Kidney epithelial cell (primary cell): ENCODE measurements around the gene PREX1. TPM values are rescaled to one million over a fixed set of nuclear protein-coding genes. Genes with fewer than 3 reads are reported as not detected.

Source experiments
- DNase-seq: peaks from one replicate; pipeline ENCODE4 v3.0.0-alpha.2; 2010; ENCODE audit warnings: low read depth
- H3K27me3 ChIP-seq: 2 replicates; pipeline ENCODE4 v1.6.0; 2011; ENCODE audit warnings: low read length; ENCODE audit not compliant: control insufficient read depth, insufficient read depth
- H3K36me3 ChIP-seq: 2 replicates; pipeline ENCODE4 v1.5.1; 2011; ENCODE audit warnings: low read length; ENCODE audit not compliant: control insufficient read depth, insufficient read depth
- H3K4me3 ChIP-seq: 2 replicates; pipeline ENCODE4 v1.5.1; 2011; ENCODE audit warnings: low read depth, mild to moderate bottlenecking, control low read depth, low read length
- total RNA-seq: library from RNA; depleted of rRNA; stranded (reverse); fragments of >200 nt; gene quantifications from 2 replicates; pipeline ENCODE4 v1.2.3, GENCODE V29; 2015
- TF ChIP-seq, protein P1 (sequence below): IDR thresholded peaks from 2 replicates; pipeline ENCODE4 v1.5.1; 2011; ENCODE audit warnings: mild to moderate bottlenecking, moderate library complexity, low read length, control low read depth, inconsistent platforms; ENCODE audit not compliant: insufficient read depth, poor library complexity, severe bottlenecking

The PREX1 gene
- total RNA-seq, 1 donor from 2014 or later, result 3.5 TPM

DNA sequence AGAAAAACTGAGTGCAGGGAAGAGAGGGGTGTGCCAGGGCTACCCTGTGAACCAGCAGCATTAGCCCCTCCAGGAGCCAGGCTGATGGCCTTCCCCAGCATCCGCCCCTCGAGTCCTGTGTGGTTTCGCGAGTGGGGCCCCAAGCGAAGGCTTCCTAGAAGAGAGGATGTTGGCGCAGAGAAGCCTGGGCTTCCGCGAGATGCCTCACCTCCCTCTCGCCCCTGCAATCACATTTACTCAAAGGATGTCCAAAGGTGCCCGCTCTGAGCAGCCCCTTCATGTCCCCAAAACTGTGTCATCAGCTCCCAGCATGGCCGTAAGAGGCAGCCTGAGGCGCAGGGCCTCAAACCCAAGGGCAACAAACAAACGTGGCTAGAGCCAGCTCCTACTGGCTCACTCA, 111.7 kb downstream of the PREX1 start:
- Histone ChIP-seq H3K27me3 (no peaks in the 10 kb centered on the region), H3K4me3 (no peak overlapping the region), H3K36me3 (no peaks in the 10 kb centered on the region)
- DNase-seq, result no peak
- TF ChIP-seq, protein P1, sequence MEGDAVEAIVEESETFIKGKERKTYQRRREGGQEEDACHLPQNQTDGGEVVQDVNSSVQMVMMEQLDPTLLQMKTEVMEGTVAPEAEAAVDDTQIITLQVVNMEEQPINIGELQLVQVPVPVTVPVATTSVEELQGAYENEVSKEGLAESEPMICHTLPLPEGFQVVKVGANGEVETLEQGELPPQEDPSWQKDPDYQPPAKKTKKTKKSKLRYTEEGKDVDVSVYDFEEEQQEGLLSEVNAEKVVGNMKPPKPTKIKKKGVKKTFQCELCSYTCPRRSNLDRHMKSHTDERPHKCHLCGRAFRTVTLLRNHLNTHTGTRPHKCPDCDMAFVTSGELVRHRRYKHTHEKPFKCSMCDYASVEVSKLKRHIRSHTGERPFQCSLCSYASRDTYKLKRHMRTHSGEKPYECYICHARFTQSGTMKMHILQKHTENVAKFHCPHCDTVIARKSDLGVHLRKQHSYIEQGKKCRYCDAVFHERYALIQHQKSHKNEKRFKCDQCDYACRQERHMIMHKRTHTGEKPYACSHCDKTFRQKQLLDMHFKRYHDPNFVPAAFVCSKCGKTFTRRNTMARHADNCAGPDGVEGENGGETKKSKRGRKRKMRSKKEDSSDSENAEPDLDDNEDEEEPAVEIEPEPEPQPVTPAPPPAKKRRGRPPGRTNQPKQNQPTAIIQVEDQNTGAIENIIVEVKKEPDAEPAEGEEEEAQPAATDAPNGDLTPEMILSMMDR, result no peak

DNA sequence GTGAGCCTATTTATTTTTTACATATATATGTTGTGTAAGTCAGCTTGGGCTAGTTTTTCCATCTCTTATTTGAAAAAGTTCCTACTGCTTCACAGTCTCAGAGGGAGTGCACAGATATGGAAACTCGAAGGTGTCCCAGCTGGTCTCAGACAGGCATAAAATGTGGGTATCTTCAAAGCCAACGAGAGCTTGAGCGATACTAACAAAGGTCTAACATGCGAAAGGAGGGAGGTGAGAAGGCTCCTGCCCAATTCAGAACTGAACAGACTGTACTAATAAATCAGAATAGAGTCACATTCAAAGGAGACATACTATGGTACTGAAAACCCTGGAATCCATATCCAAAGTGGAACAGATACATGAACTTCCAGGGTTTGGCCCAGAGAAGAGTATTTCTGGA, 113.0 kb downstream of the PREX1 start:
- Histone ChIP-seq H3K27me3 (no peaks in the 10 kb centered on the region), H3K36me3 (no peaks in the 10 kb centered on the region), H3K4me3 (no peak overlapping the region)
- TF ChIP-seq, protein P1, result no peak
- DNase-seq, result no peak

DNA sequence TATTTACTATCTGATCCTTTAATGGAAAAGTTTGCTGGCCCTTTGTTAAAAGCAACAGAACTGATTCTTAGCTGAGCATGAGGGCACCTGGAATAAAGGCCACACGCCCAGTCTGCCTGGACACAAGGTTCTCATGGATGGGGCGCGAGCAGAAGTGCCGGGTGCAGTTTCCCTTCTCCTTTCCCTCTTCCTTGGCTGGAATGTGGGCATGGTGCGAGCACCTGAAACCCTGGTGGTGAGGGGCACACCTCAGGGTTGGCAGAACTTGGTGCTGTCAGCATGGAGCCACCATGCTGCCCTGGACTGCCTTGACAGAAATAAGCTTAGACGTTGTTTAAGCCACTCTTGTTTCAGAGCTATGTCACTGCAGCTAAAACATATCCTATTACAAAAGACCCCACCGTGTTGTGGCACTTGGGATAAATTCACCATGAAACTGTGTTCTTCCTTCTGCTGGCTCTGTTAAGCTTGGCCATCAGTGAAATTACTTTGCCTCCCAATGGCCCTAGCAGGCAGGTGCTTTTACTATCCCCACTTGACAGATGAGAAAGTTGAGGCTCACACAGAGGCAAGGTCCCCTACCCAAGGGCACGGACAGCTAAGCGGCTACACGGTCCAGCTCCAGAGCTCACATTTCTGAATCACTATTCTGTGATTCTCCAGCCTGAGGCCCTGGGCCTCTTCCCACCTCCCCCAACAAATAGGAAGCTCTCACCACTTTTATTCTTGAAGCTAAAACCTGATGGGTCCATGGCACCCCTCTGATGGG, 115.9 kb downstream of the PREX1 start:
- Histone ChIP-seq H3K36me3 (no peaks in the 10 kb centered on the region), H3K4me3 (no peak overlapping the region), H3K27me3 (no peaks in the 10 kb centered on the region)
- DNase-seq, result no peak
- TF ChIP-seq, protein P1, result no peak

DNA sequence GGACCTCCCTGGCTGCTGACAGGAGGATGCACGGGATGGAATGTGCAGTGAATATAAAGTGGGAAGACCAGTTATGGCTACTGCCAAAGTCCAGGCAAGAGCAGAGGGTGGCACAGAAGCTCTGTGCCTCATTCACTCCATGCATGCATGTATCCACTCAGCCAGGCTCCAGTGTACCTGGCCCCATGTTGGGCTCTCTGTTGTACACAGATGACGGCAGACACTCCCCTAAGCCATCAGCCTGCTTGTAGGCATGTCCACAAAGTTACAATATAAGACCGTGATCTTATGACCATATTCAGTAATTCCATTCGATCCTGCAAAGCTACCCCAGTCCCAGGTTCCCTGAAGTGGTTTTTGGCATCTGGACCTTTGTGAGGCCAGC, 116.8 kb downstream of the PREX1 start:
- TF ChIP-seq, protein P1, result no peak
- Histone ChIP-seq H3K36me3 (no peaks in the 10 kb centered on the region), H3K27me3 (no peaks in the 10 kb centered on the region), H3K4me3 (no peak overlapping the region)
- DNase-seq, result no peak

DNA sequence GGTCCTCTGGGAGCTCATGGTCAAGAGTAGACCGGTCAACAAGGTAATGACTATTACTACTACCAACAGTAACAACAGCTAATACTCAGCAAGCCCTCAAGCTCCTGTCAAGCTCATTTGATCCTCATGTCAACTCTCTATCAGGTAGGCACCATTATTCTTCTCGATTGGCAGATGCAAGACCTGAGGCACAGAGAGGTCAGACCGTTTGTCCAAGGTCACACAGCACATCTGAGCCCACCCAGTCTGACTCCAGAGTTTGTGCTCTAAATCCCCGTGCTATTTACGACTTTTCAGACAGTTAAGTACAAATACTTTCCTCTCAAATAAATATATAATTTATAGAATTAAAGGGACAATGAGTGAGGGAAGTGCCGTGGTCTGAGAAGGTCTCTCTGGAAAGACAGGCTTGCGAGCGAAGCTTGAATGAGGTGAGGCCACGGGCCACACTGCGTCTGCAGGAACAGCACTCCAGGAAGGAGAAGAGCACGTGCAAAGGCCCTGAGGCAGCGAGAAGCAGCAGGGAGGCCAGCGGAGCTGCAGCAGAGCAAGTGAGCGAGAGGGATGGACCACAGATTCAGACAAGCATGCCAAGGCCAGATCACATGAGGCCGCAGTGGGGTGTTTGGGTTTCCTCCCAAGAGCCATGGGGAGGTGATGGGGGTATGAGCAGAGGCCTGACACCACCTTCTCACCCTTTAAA, 117.3 kb downstream of the PREX1 start:
- Histone ChIP-seq H3K27me3 (no peaks in the 10 kb centered on the region), H3K36me3 (no peaks in the 10 kb centered on the region), H3K4me3 (no peak overlapping the region)
- TF ChIP-seq, protein P1, result no peak
- DNase-seq, result no peak
